Measurements from ENCODE around the gene ZFP91. TPM values are rescaled to one million over a fixed set of nuclear protein-coding genes. Genes with fewer than 3 reads are reported as not detected.

The ZFP91 gene
- total RNA-seq, 1 experiment from 2014 or later: 80.4 TPM

GRCh38 chr11:58629857-58630256 lies 51.0 kb downstream of the ZFP91 start:
- Histone ChIP-seq H3K36me3 (ENCODE audit: control insufficient read depth, insufficient read depth, low read length) (peaks cover 13% of the 10 kb centered on the region), H3K27me3 (ENCODE audit: control insufficient read depth, insufficient read depth, low read length) (no peaks in the 10 kb centered on the region), H3K9me3 (ENCODE audit: control insufficient read depth, insufficient read depth, low read depth, low read length) (no peaks in the 10 kb centered on the region), H3K4me3 (ENCODE audit: low read depth in 2 of 2, low read length in 2 of 2) (no peak overlapping the region), H3K4me1 (ENCODE audit: control insufficient read depth, insufficient read depth, low read length) (no peaks in the 10 kb centered on the region), H3K27ac (ENCODE audit: low read length) (no peak overlapping the region)
- intact Hi-C loops (cut with micrococcal nuclease; ENCODE audit: unreplicated experiment) (no loop called here), in situ Hi-C loops (cut with HindIII; ENCODE audit: low pct_unique_long_range_greater_than_20kb, low sequenced_read_pairs) (no loop called here)
- POLR2A ChIA-PET: interaction anchor here (0.5 to 0.6 kb wide), 3 partner anchors 50 to 1298 kb away, joined by 4 read pairs; no protein-coding TSS in a partner anchor
- TF ChIP-seq, protein P1, sequence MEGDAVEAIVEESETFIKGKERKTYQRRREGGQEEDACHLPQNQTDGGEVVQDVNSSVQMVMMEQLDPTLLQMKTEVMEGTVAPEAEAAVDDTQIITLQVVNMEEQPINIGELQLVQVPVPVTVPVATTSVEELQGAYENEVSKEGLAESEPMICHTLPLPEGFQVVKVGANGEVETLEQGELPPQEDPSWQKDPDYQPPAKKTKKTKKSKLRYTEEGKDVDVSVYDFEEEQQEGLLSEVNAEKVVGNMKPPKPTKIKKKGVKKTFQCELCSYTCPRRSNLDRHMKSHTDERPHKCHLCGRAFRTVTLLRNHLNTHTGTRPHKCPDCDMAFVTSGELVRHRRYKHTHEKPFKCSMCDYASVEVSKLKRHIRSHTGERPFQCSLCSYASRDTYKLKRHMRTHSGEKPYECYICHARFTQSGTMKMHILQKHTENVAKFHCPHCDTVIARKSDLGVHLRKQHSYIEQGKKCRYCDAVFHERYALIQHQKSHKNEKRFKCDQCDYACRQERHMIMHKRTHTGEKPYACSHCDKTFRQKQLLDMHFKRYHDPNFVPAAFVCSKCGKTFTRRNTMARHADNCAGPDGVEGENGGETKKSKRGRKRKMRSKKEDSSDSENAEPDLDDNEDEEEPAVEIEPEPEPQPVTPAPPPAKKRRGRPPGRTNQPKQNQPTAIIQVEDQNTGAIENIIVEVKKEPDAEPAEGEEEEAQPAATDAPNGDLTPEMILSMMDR (IDR thresholded peaks at IDR 0.05): peak; percentile 78
- TF ChIP-seq SIN3A (IDR thresholded peaks at IDR 0.05; ENCODE audit: borderline replicate concordance, insufficient read depth, low read depth, low read length): no peak
- ATAC-seq: no peak; the same call in 1 of the 2 replicates
- CTCF ChIA-PET: interaction anchor here (0.6 to 0.8 kb wide), 4 partner anchors 50 to 1898 kb away, joined by 3 to 5 read pairs (median 4); partner anchors contain the start of genes DTX4 and LPXN
- no TSS peak for BruUV-seq (replicated peaks)
- DNase-seq (ENCODE audit: low read depth, low spot score): peak; percentile 18

GRCh38 chr11:58631378-58631777 lies 52.5 kb downstream of the ZFP91 start:
- no peak for ATAC-seq
- no peaks in the 10 kb centered on the region for H3K9me3 ChIP-seq (ENCODE audit: control insufficient read depth, insufficient read depth, low read depth, low read length)
- ChIA-PET POLR2A (no interaction called here), CTCF (no interaction called here)
- in situ Hi-C loops (cut with HindIII; ENCODE audit: low pct_unique_long_range_greater_than_20kb, low sequenced_read_pairs): no loop called here
- H3K4me3 ChIP-seq (ENCODE audit: low read depth in 2 of 2, low read length in 2 of 2): no peak overlapping the region
- H3K27ac ChIP-seq (ENCODE audit: low read length): no peak overlapping the region
- H3K4me1 ChIP-seq (ENCODE audit: control insufficient read depth, insufficient read depth, low read length): no peaks in the 10 kb centered on the region
- no peak for DNase-seq (ENCODE audit: low read depth, low spot score)
- no peak for TF ChIP-seq REST (IDR thresholded peaks at IDR 0.05; ENCODE audit: insufficient read depth in 1 of 2, low read depth in 2 of 2, low read length in 1 of 2)
- TF ChIP-seq SIN3A (IDR thresholded peaks at IDR 0.05; ENCODE audit: borderline replicate concordance, insufficient read depth, low read depth, low read length): no peak
- no peak for TF ChIP-seq TCF7L2 (IDR thresholded peaks at IDR 0.05; ENCODE audit: low read depth, low read length)
- no peak for TF ChIP-seq POLR2AphosphoS5 (IDR thresholded peaks at IDR 0.05; ENCODE audit: low read depth, low read length)
- TF ChIP-seq, protein P1 (IDR thresholded peaks at IDR 0.05): no peak
- intact Hi-C loops (cut with micrococcal nuclease; ENCODE audit: unreplicated experiment): no loop called here
- no peaks in the 10 kb centered on the region for H3K27me3 ChIP-seq (ENCODE audit: control insufficient read depth, insufficient read depth, low read length)
- peaks cover 8% of the 10 kb centered on the region for H3K36me3 ChIP-seq (ENCODE audit: control insufficient read depth, insufficient read depth, low read length)
- no TSS peak for BruUV-seq (replicated peaks)

Data from Panc1 (cell line).